Stomach (tissue), 9 donors: ENCODE measurements around the gene MAST4. TPM values are rescaled to one million over a fixed set of nuclear protein-coding genes. Genes with fewer than 3 reads are reported as not detected.

Experiments used
- DNase-seq, 2 donors: peaks; one replicate each; pipeline versions ENCODE4 v3.0.0 to v3.0.0-alpha.2; 2013 to 2019
- H3K27ac ChIP-seq, 5 donors: fragments of 200-600 bp in 4 of 5; sonication (generic) in 4 of 5; one replicate each; pipeline ENCODE4 v1.5.1; 2013 to 2019; ENCODE audit warnings: mild to moderate bottlenecking in 1 of 5, moderate library complexity in 1 of 5
- H3K27me3 ChIP-seq, 3 donors: fragments of 200-600 bp; sonication (generic); one replicate each; pipeline ENCODE4 v1.5.1; 2017 to 2019; ENCODE audit warnings: mixed run types in 1 of 3
- H3K36me3 ChIP-seq, 4 donors: fragments of 200-600 bp; sonication (generic); 1 replicate in 3 of 4; 2 replicates in 1 of 4; pipeline ENCODE4 v1.5.1; 2016 to 2019
- H3K4me1 ChIP-seq, 4 donors: fragments of 200-600 bp; sonication (generic); one replicate each; pipeline ENCODE4 v1.5.1; 2016 to 2019
- H3K4me3 ChIP-seq, 4 donors: fragments of 200-600 bp; sonication (generic) in 3 of 4; one replicate each; pipeline ENCODE4 v1.5.1; 2016 to 2019; ENCODE audit warnings: mild to moderate bottlenecking in 1 of 4
- H3K9me3 ChIP-seq, 4 donors: fragments of 200-600 bp; sonication (generic); one replicate each; pipeline ENCODE4 v1.5.1; 2016 to 2019
- EP300 ChIP-seq: sonication (generic); formaldehyde crosslinking; IDR thresholded peaks from one replicate; pipeline ENCODE4 v1.6.1; 2017; ENCODE audit warnings: antibody characterized with exemption
- POLR2A ChIP-seq, 4 donors: fragments of 450-650 bp; IDR thresholded peaks; one replicate each; pipeline ENCODE4 v1.6.1; 2016; ENCODE audit warnings: antibody characterized with exemption in 4 of 4, control low read depth in 2 of 4, mild to moderate bottlenecking in 1 of 4, moderate library complexity in 1 of 4
- POLR2AphosphoS5 ChIP-seq, 3 donors: sonication (generic); formaldehyde crosslinking; IDR thresholded peaks; one replicate each; pipeline ENCODE4 v1.6.1; 2016; ENCODE audit warnings: antibody characterized with exemption in 3 of 3
- WGBS, 5 donors: extraction: QIAGEN DNeasy Blood & Tissue Kit in 3 of 5; methylation state at CpG; one replicate each; pipeline versions ENCODE4 v1.1.5 to v1.1.7; 2013 to 2018; 5-methylcytosine and 5-hydroxymethylcytosine counted together
- intact Hi-C: fragments of 100-400 bp; cut with DNase I; formaldehyde crosslinking; loops from one replicate; pipeline ENCODE4 v1.15.1; 2023; ENCODE audit warnings: low total_unique reads
- polyA plus RNA-seq, 3 donors: library from polyadenylated mRNA; stranded (reverse); fragments of 200-250 nt; gene quantifications; one replicate each; pipeline ENCODE4 v1.2.3, GENCODE V29; 2013
- total RNA-seq, 5 donors: library from RNA; depleted of rRNA; stranded (reverse); fragments of >200 nt; gene quantifications; one replicate each; pipeline versions ENCODE4 v1.1.0 to v1.2.3, GENCODE V29; 2014 to 2016
- TF ChIP-seq, protein P1 (sequence below), 7 experiments: fragments of 450-650 bp in 4 of 7; fragments of 200-600 bp in 3 of 7; sonication (generic) in 3 of 7; IDR thresholded peaks; one replicate each; pipeline ENCODE4 v1.5.1; 2016 to 2019; ENCODE audit warnings: antibody characterized with exemption in 7 of 7, control low read depth in 2 of 7, mild to moderate bottlenecking in 1 of 7
- donor health status: healthy with polysubstance abuse.
- donor health status: Bipolar disorder and iron deficiency.
- donor health status: healthy.

Gene MAST4
- total and polyA plus RNA-seq, 8 donors, result 1.5 to 52.5 (median 32.1) TPM

DNA sequence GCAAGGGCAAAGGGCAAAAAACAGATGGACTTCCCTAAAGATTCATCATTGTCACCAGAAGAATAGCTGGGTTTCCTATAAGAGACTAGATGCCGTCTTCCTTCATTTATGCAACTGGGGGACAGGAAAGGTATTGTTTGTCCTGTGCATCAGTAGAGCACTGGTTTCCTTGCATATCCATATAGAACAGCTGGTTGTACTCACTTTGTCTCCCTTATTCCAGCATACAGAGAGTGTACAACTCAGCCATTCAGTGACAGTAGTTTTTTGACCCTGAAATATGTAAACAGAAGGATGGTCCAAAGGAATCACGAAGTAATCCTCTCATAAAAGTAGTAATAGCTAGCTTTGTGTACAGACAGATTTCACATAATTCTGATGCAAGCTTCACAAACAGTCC lies 22.5 kb upstream of the MAST4 start:
- WGBS, 5 donors, result 45 to 56% (median 51%) methylated on average over 2 of the region's 2 CpGs
- H3K36me3 ChIP-seq, result no peaks in the 10 kb centered on the region
- H3K9me3 ChIP-seq, result no peaks in the 10 kb centered on the region
- TF ChIP-seq, protein P1, sequence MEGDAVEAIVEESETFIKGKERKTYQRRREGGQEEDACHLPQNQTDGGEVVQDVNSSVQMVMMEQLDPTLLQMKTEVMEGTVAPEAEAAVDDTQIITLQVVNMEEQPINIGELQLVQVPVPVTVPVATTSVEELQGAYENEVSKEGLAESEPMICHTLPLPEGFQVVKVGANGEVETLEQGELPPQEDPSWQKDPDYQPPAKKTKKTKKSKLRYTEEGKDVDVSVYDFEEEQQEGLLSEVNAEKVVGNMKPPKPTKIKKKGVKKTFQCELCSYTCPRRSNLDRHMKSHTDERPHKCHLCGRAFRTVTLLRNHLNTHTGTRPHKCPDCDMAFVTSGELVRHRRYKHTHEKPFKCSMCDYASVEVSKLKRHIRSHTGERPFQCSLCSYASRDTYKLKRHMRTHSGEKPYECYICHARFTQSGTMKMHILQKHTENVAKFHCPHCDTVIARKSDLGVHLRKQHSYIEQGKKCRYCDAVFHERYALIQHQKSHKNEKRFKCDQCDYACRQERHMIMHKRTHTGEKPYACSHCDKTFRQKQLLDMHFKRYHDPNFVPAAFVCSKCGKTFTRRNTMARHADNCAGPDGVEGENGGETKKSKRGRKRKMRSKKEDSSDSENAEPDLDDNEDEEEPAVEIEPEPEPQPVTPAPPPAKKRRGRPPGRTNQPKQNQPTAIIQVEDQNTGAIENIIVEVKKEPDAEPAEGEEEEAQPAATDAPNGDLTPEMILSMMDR (IDR thresholded peaks at IDR 0.05), result no peak
- TF ChIP-seq EP300 (no peak), POLR2A (IDR thresholded peaks at IDR 0.05) (no peak), POLR2AphosphoS5 (IDR thresholded peaks at IDR 0.05) (no peak)
- no peaks in the 10 kb centered on the region for H3K4me1 ChIP-seq
- H3K4me3 ChIP-seq, result no peak overlapping the region
- intact Hi-C loops, result no loop called here
- peaks cover 0 to 4% (median 0%) of the 10 kb centered on the region in 3 donors for H3K27me3 ChIP-seq
- DNase-seq, result peak in 1 of 2 donors; percentile 46
- no peak overlapping the region for H3K27ac ChIP-seq

GRCh38 chr5:66582499-66583165 lies 13.6 kb upstream of the MAST4 start:
- Histone ChIP-seq H3K9me3 (no peaks in the 10 kb centered on the region), H3K27ac (no peak overlapping the region), H3K4me3 (no peak overlapping the region), H3K36me3 (no peaks in the 10 kb centered on the region), H3K27me3 (peaks cover 0 to 11% (median 0%) of the 10 kb centered on the region in 3 donors), H3K4me1 (no peaks in the 10 kb centered on the region)
- TF ChIP-seq EP300, result no peak
- TF ChIP-seq POLR2AphosphoS5 (IDR thresholded peaks at IDR 0.05), result no peak
- no peak for TF ChIP-seq POLR2A (IDR thresholded peaks at IDR 0.05)
- TF ChIP-seq, protein P1 (IDR thresholded peaks at IDR 0.05), result no peak
- WGBS, 5 donors, result 65 to 72% (median 66%) methylated on average over 5 of the region's 5 CpGs
- DNase-seq, result no peak
- intact Hi-C loops, result no loop called here

- Histone ChIP-seq H3K27me3 (peaks cover 0 to 20% (median 0%) of the 10 kb centered on the region in 3 donors), H3K4me1 (no peaks in the 10 kb centered on the region), H3K27ac (no peak overlapping the region), H3K9me3 (no peaks in the 10 kb centered on the region), H3K36me3 (no peaks in the 10 kb centered on the region), H3K4me3 (no peak overlapping the region)
- no peak for TF ChIP-seq EP300
- no peak for TF ChIP-seq POLR2AphosphoS5 (IDR thresholded peaks at IDR 0.05)
- TF ChIP-seq POLR2A (IDR thresholded peaks at IDR 0.05), result no peak
- TF ChIP-seq, protein P1 (IDR thresholded peaks at IDR 0.05), result no peak
- DNase-seq, result no peak
- intact Hi-C loops, result no loop called here
Measured at GRCh38 chr5:66585291-66585690, 10.9 kb upstream of the MAST4 start.

- no peaks in the 10 kb centered on the region for H3K9me3 ChIP-seq
- no peaks in the 10 kb centered on the region for H3K36me3 ChIP-seq
- TF ChIP-seq POLR2A (IDR thresholded peaks at IDR 0.05) (no peak), EP300 (no peak)
- H3K4me1 ChIP-seq, result no peaks in the 10 kb centered on the region
- no peak overlapping the region for H3K27ac ChIP-seq
- DNase-seq, result no peak
- H3K4me3 ChIP-seq, result no peak overlapping the region
- H3K27me3 ChIP-seq, result peaks cover 0 to 30% (median 0%) of the 10 kb centered on the region in 3 donors
- 81 to 86% (median 84%) methylated on average over 4 of the region's 4 CpGs for WGBS, 5 donors
- intact Hi-C loops, result no loop called here
Measured at GRCh38 chr5:66587771-66588170, 8.4 kb upstream of the MAST4 start.

DNA sequence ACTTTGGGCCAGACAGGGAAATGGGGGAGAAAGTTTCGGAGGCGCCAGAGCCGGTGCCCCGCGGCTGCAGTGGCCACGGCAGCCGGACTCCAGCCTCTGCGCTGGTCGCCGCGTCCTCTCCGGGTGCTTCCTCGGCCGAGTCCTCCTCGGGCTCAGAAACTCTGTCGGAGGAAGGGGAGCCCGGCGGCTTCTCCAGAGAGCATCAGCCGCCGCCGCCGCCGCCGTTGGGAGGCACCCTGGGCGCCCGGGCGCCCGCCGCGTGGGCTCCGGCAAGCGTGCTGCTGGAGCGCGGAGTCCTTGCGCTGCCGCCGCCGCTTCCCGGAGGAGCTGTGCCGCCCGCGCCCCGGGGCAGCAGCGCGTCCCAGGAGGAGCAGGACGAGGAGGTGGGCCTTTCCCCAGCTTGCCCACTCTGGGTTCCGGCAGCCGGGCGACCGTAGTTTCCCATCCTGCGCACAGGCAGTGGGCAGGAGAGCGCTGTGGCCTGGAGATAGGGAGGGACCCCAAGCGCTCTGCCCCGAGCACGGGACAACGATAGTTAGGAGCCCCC lies 516 bp downstream of the MAST4 start:
- Histone ChIP-seq H3K36me3 (no peaks in the 10 kb centered on the region), H3K27me3 (peaks cover 0 to 64% (median 35%) of the 10 kb centered on the region in 3 donors), H3K4me1 (peaks cover 14 to 27% (median 24%) of the 10 kb centered on the region in 4 donors), H3K27ac (peak overlapping the region in 4 of 5 donors; percentile 36 to 69 (median 57)), H3K9me3 (no peaks in the 10 kb centered on the region), H3K4me3 (peak overlapping the region; percentile 68 to 98 (median 72))
- WGBS, 5 donors, result 0 to 2% (median 0%) methylated on average over 27 to 56 of the region's 56 CpGs
- DNase-seq, result peak in 1 of 2 donors; percentile 63
- intact Hi-C loops, result no loop called here
- no peak for TF ChIP-seq POLR2A (IDR thresholded peaks at IDR 0.05)
- TF ChIP-seq EP300, result no peak
- TF ChIP-seq, protein P1 (IDR thresholded peaks at IDR 0.05), result no peak
- TF ChIP-seq POLR2AphosphoS5 (IDR thresholded peaks at IDR 0.05), result no peak
